ENCODE measurements around the gene KRTAP5-8. TPM values are rescaled to one million over a fixed set of nuclear protein-coding genes. Genes with fewer than 3 reads are reported as not detected.
"Not testable (repeated sequence)": the region's sequence is repeated elsewhere in the genome, so short reads cannot be mapped to it uniquely, and the experiment has no call there.

KRTAP5-8 gene
- total RNA-seq, 1 experiment from 2014 or later: not detected

GRCh38 chr11:71539017-71539416, 1.2 kb downstream of the KRTAP5-8 start:
- no peaks in the 10 kb centered on the region for H3K79me2 ChIP-seq (ENCODE audit: insufficient read depth, low read length)
- TF ChIP-seq, protein P1, sequence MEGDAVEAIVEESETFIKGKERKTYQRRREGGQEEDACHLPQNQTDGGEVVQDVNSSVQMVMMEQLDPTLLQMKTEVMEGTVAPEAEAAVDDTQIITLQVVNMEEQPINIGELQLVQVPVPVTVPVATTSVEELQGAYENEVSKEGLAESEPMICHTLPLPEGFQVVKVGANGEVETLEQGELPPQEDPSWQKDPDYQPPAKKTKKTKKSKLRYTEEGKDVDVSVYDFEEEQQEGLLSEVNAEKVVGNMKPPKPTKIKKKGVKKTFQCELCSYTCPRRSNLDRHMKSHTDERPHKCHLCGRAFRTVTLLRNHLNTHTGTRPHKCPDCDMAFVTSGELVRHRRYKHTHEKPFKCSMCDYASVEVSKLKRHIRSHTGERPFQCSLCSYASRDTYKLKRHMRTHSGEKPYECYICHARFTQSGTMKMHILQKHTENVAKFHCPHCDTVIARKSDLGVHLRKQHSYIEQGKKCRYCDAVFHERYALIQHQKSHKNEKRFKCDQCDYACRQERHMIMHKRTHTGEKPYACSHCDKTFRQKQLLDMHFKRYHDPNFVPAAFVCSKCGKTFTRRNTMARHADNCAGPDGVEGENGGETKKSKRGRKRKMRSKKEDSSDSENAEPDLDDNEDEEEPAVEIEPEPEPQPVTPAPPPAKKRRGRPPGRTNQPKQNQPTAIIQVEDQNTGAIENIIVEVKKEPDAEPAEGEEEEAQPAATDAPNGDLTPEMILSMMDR (conservative IDR thresholded peaks at IDR 0.05): no peak
- H3K36me3 Mint-ChIP-seq (ENCODE audit: insufficient read depth in 1 of 3, low read depth in 3 of 3): peaks cover 5 to 12% (median 6%) of the 10 kb centered on the region in 3 experiments; a peak in 6 of 7 replicates
- H2AFZ ChIP-seq (ENCODE audit: low read length): no peak overlapping the region
- no peak overlapping the region for H3K4me2 ChIP-seq (ENCODE audit: insufficient read depth, insufficient read length, low read length)
- no peak overlapping the region for H2BK15ac ChIP-seq (ENCODE audit: low read depth, low read length)
- H3K4me1 ChIP-seq (ENCODE audit: insufficient read depth, low read length): no peaks in the 10 kb centered on the region
- no peak overlapping the region for H3T11ph ChIP-seq (ENCODE audit: low read length)
- no peak overlapping the region for H2BK12ac ChIP-seq (ENCODE audit: insufficient read length, low read depth, low read length)
- H3K56ac ChIP-seq (ENCODE audit: insufficient read length, low read depth, low read length): no peak overlapping the region
- WGBS (ENCODE audit: extremely low coverage, insufficient read length, low lambda C conversion rate): no CpG with 5 or more reads among the region's 11 CpGs
- no peaks in the 10 kb centered on the region for H3K9me3 ChIP-seq (ENCODE audit: control insufficient read depth, low read depth, low read length)
- no peak overlapping the region for H2BK120ac ChIP-seq (ENCODE audit: low read depth, low read length, poor library complexity, severe bottlenecking)
- no peaks in the 10 kb centered on the region for H4K20me1 ChIP-seq (ENCODE audit: control insufficient read depth, insufficient read depth, insufficient read length)
- no peaks in the 10 kb centered on the region for H3K79me1 ChIP-seq (ENCODE audit: insufficient read depth, low read depth, low read length, poor library complexity, severe bottlenecking)
- DNase-seq: no peak
- no peak overlapping the region for H3K4me3 Mint-ChIP-seq
- no peak overlapping the region for H4K8ac ChIP-seq (replicated peaks; ENCODE audit: insufficient read length, low read depth, low read length)
- 0 out of 7 replicates have a peak overlapping the region, but pooled peaks of 1 of the 3 experiments have one; percentile 74 for H3K27ac Mint-ChIP-seq
- no peak overlapping the region for H3K23ac ChIP-seq (ENCODE audit: insufficient read length, low read depth, low read length)
- H3K9ac ChIP-seq (ENCODE audit: extremely low read depth, insufficient read length, low read length): no peak overlapping the region
- H2AK5ac ChIP-seq (ENCODE audit: insufficient read length, low read length): no peak overlapping the region
- H3K27me3 Mint-ChIP-seq (ENCODE audit: low read depth): peaks cover 17% of the 10 kb centered on the region
- H3K23me2 ChIP-seq (ENCODE audit: insufficient read length, low read depth, low read length, poor library complexity, severe bottlenecking): no peaks in the 10 kb centered on the region
- no peak overlapping the region for H3K4ac ChIP-seq (ENCODE audit: low read depth, low read length)
- H2BK5ac ChIP-seq (ENCODE audit: insufficient read length, low read length): no peak overlapping the region
- H2BK20ac ChIP-seq (ENCODE audit: low read depth, low read length, poor library complexity, severe bottlenecking): no peak overlapping the region
- peaks cover 11 to 13% of the 10 kb centered on the region in 2 experiments for H3K4me1 Mint-ChIP-seq
- H3K14ac ChIP-seq (ENCODE audit: insufficient read depth, low read length): no peak overlapping the region
- peaks cover 6 to 7% of the 10 kb centered on the region in 2 experiments for H3K9me3 Mint-ChIP-seq
- H4K91ac ChIP-seq (ENCODE audit: insufficient read length, low read depth, low read length): no peak overlapping the region
- H4K5ac ChIP-seq (ENCODE audit: insufficient read length, low read depth, low read length): no peak overlapping the region
- H3K27ac ChIP-seq (ENCODE audit: insufficient read length, low read depth, low read length): no peak overlapping the region
- H3K18ac ChIP-seq (ENCODE audit: insufficient read length, low read depth, low read length): no peak overlapping the region
- no peaks in the 10 kb centered on the region for H3K27me3 ChIP-seq (ENCODE audit: insufficient read depth, low read length)

DNA sequence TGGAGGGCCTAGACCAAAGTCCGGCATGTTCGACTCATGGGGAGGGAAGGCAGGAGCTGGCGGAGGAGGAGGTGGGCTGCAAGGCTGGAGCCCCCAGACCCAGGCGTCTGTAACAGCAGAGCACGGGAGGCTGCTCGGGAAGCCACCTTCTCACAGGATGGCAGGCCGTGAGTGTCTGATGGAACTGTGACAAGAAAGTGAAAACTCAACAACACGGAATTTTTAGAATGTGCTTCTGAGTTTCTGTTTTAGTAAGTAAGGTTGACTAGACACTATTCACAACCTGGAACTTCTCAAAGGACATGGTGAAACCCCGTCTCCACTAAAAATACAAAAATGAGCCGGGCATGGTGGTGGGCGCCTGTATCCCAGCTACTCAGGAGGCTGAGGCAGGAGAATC, 2.1 kb downstream of the KRTAP5-8 start:
- H3K23ac ChIP-seq (ENCODE audit: insufficient read length, low read depth, low read length); H3K18ac ChIP-seq (ENCODE audit: insufficient read length, low read depth, low read length); H3K56ac ChIP-seq (ENCODE audit: insufficient read length, low read depth, low read length); H3K79me2 ChIP-seq (ENCODE audit: insufficient read depth, low read length); H2AFZ ChIP-seq (ENCODE audit: low read length); H2BK5ac ChIP-seq (ENCODE audit: insufficient read length, low read length); DNase-seq; H3T11ph ChIP-seq (ENCODE audit: low read length); H3K4me1 ChIP-seq (ENCODE audit: insufficient read depth, low read length); H2BK12ac ChIP-seq (ENCODE audit: insufficient read length, low read depth, low read length); H2BK15ac ChIP-seq (ENCODE audit: low read depth, low read length); H4K8ac ChIP-seq (replicated peaks; ENCODE audit: insufficient read length, low read depth, low read length); H3K4me3 Mint-ChIP-seq; H2BK20ac ChIP-seq (ENCODE audit: low read depth, low read length, poor library complexity, severe bottlenecking); H3K27ac Mint-ChIP-seq; H3K4ac ChIP-seq (ENCODE audit: low read depth, low read length); H3K27me3 ChIP-seq (ENCODE audit: insufficient read depth, low read length); H3K79me1 ChIP-seq (ENCODE audit: insufficient read depth, low read depth, low read length, poor library complexity, severe bottlenecking); H4K20me1 ChIP-seq (ENCODE audit: control insufficient read depth, insufficient read depth, insufficient read length); H4K5ac ChIP-seq (ENCODE audit: insufficient read length, low read depth, low read length); H3K23me2 ChIP-seq (ENCODE audit: insufficient read length, low read depth, low read length, poor library complexity, severe bottlenecking); H3K4me2 ChIP-seq (ENCODE audit: insufficient read depth, insufficient read length, low read length); H4K91ac ChIP-seq (ENCODE audit: insufficient read length, low read depth, low read length); H3K9me3 ChIP-seq (ENCODE audit: control insufficient read depth, low read depth, low read length); H2BK120ac ChIP-seq (ENCODE audit: low read depth, low read length, poor library complexity, severe bottlenecking); H2AK5ac ChIP-seq (ENCODE audit: insufficient read length, low read length); H3K9me3 Mint-ChIP-seq; H3K14ac ChIP-seq (ENCODE audit: insufficient read depth, low read length); H3K9ac ChIP-seq (ENCODE audit: extremely low read depth, insufficient read length, low read length); H3K27ac ChIP-seq (ENCODE audit: insufficient read length, low read depth, low read length): not testable (repeated sequence)
- H3K4me1 Mint-ChIP-seq: peaks cover 21 to 22% of the 10 kb centered on the region in 2 experiments
- H3K36me3 Mint-ChIP-seq (ENCODE audit: insufficient read depth in 1 of 3, low read depth in 3 of 3): peaks cover 5 to 12% (median 6%) of the 10 kb centered on the region in 3 experiments; a peak in 6 of 7 replicates
- no CpG with 5 or more reads among the region's 11 CpGs for WGBS (ENCODE audit: extremely low coverage, insufficient read length, low lambda C conversion rate)
- H3K27me3 Mint-ChIP-seq (ENCODE audit: low read depth): peaks cover 17% of the 10 kb centered on the region

Measured in H9 (cell line).